ENCODE results near the gene CD209. TPM values are rescaled to one million over a fixed set of nuclear protein-coding genes. Genes with fewer than 3 reads are reported as not detected.
A peak's percentile ranks its signal among the peaks of the same experiment; 100 is the strongest.

The CD209 gene
- total and polyA plus RNA-seq, 9 of the 15 experiments (the other 6 are each of a cell fraction or from before 2014, with no cell fraction given): 0.01 TPM; not detected in 8

- no peak for DNase-seq (ENCODE audit: extremely low read depth in 1 of 4, low spot score in 3 of 4)
- Histone ChIP-seq H2AFZ (ENCODE audit: low read depth, low read length) (peak overlapping the region; percentile 91), H3K9ac (ENCODE audit: insufficient read depth in 1 of 2, low read depth in 2 of 2, low read length in 2 of 2) (no peak overlapping the region), H3K4me2 (ENCODE audit: insufficient read depth, low read length) (peak overlapping the region; percentile 18; the same call in 1 of the 2 replicates), H3K79me2 (ENCODE audit: control insufficient read depth, insufficient read depth, low read length) (no peaks in the 10 kb centered on the region), H3K9me1 (ENCODE audit: control insufficient read depth, insufficient read depth, low read length) (no peaks in the 10 kb centered on the region), H3K4me1 (replicated peaks in 1 of 2; ENCODE audit: control insufficient read depth in 2 of 2, insufficient read depth in 2 of 2, low read length in 2 of 2) (peaks cover 0 to 2% of the 10 kb centered on the region in 2 experiments; a peak in 3 of 5 replicates), H3K4me3 (no peak overlapping the region), H4K20me1 (replicated peaks; ENCODE audit: control insufficient read depth, insufficient read depth, low read length) (no peaks in the 10 kb centered on the region), H3K9me3 (replicated peaks; ENCODE audit: control insufficient read depth, insufficient read depth, low read depth, low read length) (0 out of 2 replicates have a peak, but pooled peaks cover 3% of the 10 kb centered on the region), H3K36me3 (ENCODE audit: control insufficient read depth, insufficient read depth, low read length) (no peaks in the 10 kb centered on the region), H3K27me3 (ENCODE audit: control insufficient read depth in 2 of 2, insufficient read depth in 2 of 2, low read length in 2 of 2) (peaks cover 4 to 9% of the 10 kb centered on the region in 2 experiments; a peak in 3 of 5 replicates), H3K27ac (ENCODE audit: extremely low read depth, low read depth, low read length) (no peak overlapping the region)
- CTCF ChIA-PET (ENCODE audit: low intra/inter-chr PET ratio): no interaction called here
- BruUV-seq (replicated peaks): no TSS peak
- ATAC-seq: no peak
- 4% methylated on average over 6 of the region's 6 CpGs for WGBS (ENCODE audit: insufficient coverage, low coverage, missing lambda C conversion rate)
- TF ChIP-seq HEY1 (CRISPR knock-in tag; IDR thresholded peaks at IDR 0.05; ENCODE audit: borderline replicate concordance): no peak
- peak in 1 of 3 experiments; percentile 64 for TF ChIP-seq YY1 (IDR thresholded peaks at IDR 0.05; ENCODE audit: borderline replicate concordance in 1 of 3, control insufficient read depth in 1 of 3, extremely low read depth in 1 of 3, insufficient read depth in 3 of 3, insufficient read length in 1 of 3, insufficient replicate concordance in 2 of 3, low read depth in 1 of 3, low read length in 2 of 3)
- no peak for TF ChIP-seq ZNF134 (CRISPR knock-in tag; conservative IDR thresholded peaks at IDR 0.05)
- 0 out of 2 replicates have a peak, but pooled peaks have one; percentile 22 for TF ChIP-seq ZNF512 (tag; IDR thresholded peaks at IDR 0.05)
- TF ChIP-seq ZBTB40 (IDR thresholded peaks at IDR 0.05): 0 out of 2 replicates have a peak, but pooled peaks have one; percentile 20
- TF ChIP-seq ZBTB40 (CRISPR knock-in tag; IDR thresholded peaks at IDR 0.05): no peak
- TF ChIP-seq EHMT2 (IDR thresholded peaks at IDR 0.05): peak; percentile 68; the same call in 1 of the 2 replicates
- in situ Hi-C loops (cut with MboI) (no loop called here), intact Hi-C loops (cut with micrococcal nuclease) (no loop called here)
- no peak for FAIRE-seq
- POLR2A ChIA-PET: no interaction called here
Measured at GRCh38 chr19:7740682-7741054, 6.7 kb downstream of the CD209 start.

Measured in K562 (cell line).